Measurements from ENCODE around the gene IL3.

IL3 gene

GRCh38 chr5:132057498-132058255 lies 2.8 kb upstream of the IL3 start:
- no peak for DNase-seq

- DNase-seq, result no peak
Measured at GRCh38 chr5:132058646-132059042, 1.8 kb upstream of the IL3 start.

- DNase-seq, result no peak
Measured at GRCh38 chr5:132059043-132059695, 1.3 kb upstream of the IL3 start.

GRCh38 chr5:132059696-132060500 lies 557 bp upstream of the IL3 start:
- DNase-seq, result no peak

GRCh38 chr5:132063090-132063911 lies 2.8 kb downstream of the IL3 start:
- peak; percentile 66 for DNase-seq

- DNase-seq, result no peak
Measured at GRCh38 chr5:132064140-132064539, 3.7 kb downstream of the IL3 start.

GRCh38 chr5:132064738-132065331 lies 4.4 kb downstream of the IL3 start:
- DNase-seq, result peak; percentile 76

- DNase-seq, result peak; percentile 56
Measured at GRCh38 chr5:132065351-132065937, 5.0 kb downstream of the IL3 start.

- no peak for DNase-seq
Measured at GRCh38 chr5:132065951-132066701, 5.7 kb downstream of the IL3 start.

GRCh38 chr5:132066871-132067270 lies 6.4 kb downstream of the IL3 start:
- no peak for DNase-seq

- no peak for DNase-seq
Measured at GRCh38 chr5:132067451-132067850, 7.0 kb downstream of the IL3 start.

GRCh38 chr5:132067941-132068808 lies 7.7 kb downstream of the IL3 start:
- no peak for DNase-seq

- DNase-seq, result peak; percentile 37
Measured at GRCh38 chr5:132069561-132069960, 9.1 kb downstream of the IL3 start.

GRCh38 chr5:132069994-132070393 lies 9.5 kb downstream of the IL3 start:
- no peak for DNase-seq

GRCh38 chr5:132070460-132071337 lies 10.2 kb downstream of the IL3 start:
- DNase-seq, result peak; percentile 75

GRCh38 chr5:132071338-132071707 lies 10.9 kb downstream of the IL3 start:
- DNase-seq, result no peak

- DNase-seq, result no peak
Measured at GRCh38 chr5:132072070-132072469, 11.6 kb downstream of the IL3 start.

- no peak for DNase-seq
Measured at GRCh38 chr5:132072528-132072927, 12.1 kb downstream of the IL3 start.
